HG02852 (cell line): Measurements from ENCODE around the gene ARPP21.
"Not testable (repeated sequence)": the region's sequence is repeated elsewhere in the genome, so short reads cannot be mapped to it uniquely, and the experiment has no call there.

Experiments
- ATAC-seq: cut with Tn5 transposase; IDR thresholded peaks from one replicate; pipeline ENCODE4 v1.9.1; 2021; ENCODE audit warnings: mild to moderate bottlenecking, moderate library complexity; ENCODE audit not compliant: unreplicated experiment

The ARPP21 gene

GRCh38 chr3:35777065-35777464 lies 137.7 kb downstream of the ARPP21 start:
- no peak for ATAC-seq

DNA sequence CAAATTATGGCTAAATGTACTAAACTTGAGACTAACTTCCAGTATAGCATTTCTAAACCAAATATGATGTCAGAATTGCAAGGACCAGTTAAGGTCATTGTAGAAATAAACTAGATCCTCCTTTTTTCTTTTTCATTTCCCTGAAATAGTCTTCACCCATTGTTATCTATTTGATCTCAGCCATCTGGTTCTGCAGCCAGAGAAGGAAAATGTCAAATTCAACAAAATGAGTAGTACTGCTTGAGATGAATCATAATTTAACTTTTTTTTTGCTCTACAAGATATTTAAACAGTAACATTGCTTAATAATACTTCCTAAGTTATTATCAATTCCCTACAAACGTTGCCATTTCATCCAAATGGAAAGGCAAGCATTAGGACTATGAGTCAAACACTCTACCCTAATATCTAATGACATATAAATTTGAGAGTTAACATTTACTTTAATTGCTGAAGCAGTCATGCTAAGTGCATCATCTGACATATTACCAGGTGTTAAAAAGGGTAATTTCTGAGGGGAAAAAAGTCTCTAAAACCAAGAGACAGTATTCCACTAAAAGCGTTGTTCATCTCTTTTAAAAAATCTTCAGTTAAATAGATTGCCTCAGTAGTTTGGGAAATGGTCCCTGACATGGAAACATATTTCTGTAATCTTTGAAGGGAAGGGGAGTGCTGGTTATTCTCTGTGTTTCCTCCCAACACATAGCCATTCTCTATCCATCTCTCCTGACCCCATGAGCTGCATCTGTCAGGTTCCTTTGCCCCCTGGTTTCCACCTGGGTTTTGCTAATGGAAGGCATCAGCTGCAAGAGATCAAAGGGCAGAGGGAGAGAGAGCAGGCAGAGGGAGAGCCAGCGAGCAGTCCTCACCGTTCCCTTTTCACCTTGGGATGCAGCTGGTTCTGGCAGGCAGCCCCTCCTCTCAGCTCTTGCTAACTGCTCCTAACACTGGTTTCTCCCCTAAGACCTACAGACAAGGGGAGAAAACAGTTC lies 138.5 kb downstream of the ARPP21 start:
- no peak for ATAC-seq

DNA sequence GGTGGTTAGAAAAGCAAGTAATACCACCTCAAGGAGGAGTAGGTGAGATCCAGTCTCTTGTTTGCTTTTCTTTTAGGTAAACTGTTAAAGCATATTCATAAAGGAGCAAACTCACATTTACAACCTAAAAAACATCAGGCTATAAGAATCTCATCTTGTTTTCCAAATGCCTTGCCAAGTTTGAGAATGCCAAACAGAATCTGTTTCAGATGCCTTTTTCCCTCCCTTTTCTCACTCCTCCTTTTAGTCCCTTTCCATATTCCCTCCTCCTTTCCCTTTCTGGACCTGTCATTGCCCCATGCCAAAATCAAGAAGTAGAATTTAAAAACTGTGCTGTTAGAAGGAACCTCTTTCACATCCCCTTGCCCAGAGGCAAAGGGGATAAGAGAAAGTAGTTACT lies 140.3 kb downstream of the ARPP21 start:
- no peak for ATAC-seq

DNA sequence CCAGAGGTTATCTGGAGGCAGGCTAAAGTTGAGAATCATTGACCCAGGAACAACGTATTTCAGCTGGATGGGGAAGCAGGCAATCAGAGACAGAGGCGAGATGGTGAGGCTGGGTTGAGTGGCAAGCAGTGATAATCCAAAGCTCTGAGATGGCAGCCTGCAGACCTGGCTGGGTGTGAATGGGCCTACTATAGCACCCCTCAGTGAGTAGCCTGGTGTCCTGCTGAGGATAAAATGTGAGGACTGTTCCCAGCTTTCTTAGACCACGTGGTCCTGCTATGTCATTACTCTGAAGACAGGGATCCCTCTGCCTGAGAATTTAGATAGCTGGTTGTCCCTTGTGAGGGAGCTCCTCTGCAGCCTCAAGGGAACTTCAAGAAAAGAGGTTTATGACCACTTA lies 141.5 kb downstream of the ARPP21 start:
- ATAC-seq, result no peak

DNA sequence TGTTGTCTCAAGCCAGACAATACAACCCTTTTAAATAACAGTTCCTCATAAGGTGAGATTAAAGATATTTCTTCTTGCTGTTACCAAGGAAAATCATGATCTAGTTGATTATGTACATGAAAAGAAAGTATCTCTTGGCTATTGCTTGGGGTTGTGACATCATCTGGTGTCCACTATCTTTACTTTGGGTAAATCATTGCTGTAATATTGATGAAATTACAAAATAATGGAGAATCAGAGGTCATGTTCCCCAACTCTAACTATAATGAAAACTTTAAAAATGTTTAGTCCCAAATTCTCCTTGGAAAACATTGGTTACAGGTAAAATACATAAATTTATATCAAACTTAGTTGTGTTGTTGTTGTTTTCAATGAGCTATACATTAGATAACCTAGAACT lies 142.2 kb downstream of the ARPP21 start:
- no peak for ATAC-seq

GRCh38 chr3:35782355-35782754 lies 143.0 kb downstream of the ARPP21 start:
- no peak for ATAC-seq

DNA sequence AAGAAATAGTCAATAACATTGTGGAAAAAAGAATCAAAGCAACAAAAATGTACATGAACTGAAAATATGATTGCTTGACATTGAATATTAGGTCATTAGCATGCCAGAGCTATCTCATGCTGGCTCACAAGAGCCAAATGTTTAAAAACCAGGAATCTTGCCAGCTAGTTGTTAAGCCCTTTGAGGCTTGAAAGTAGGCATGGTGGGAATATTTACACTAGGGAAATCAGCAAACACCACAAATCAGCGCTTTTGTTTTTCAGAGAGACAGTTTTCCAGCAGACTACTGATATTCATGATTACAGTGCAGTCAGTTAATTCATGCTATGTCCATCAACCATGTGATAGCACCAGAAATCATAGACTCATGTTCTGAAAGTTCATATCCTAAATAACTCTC lies 144.8 kb downstream of the ARPP21 start:
- ATAC-seq, result no peak

- peak; percentile 60 for ATAC-seq
Measured at GRCh38 chr3:35785234-35785888, 146.0 kb downstream of the ARPP21 start.

DNA sequence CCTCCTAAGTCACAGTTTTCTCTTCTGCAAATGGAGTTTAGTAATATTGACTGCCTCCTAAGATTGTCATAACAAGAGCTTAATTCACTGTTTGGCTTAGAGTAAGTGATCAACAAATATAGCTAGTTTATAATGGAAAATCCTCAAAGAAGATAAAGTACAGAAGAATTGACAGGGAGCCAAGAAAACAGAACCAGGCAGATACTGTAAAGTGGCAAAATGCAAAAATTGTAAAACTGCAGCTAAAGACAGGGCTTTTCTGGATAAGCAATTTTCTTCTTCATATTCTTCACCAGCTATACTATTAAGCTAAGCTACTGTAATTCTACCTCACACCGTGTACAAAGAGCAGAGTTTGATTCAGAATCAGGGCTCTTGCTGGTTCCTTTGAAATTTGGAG lies 148.6 kb downstream of the ARPP21 start:
- no peak for ATAC-seq

GRCh38 chr3:35789042-35789831 lies 149.9 kb downstream of the ARPP21 start:
- no peak for ATAC-seq

GRCh38 chr3:35790764-35791163 lies 151.4 kb downstream of the ARPP21 start:
- ATAC-seq, result no peak

GRCh38 chr3:35793667-35794066 lies 154.3 kb downstream of the ARPP21 start:
- no peak for ATAC-seq

DNA sequence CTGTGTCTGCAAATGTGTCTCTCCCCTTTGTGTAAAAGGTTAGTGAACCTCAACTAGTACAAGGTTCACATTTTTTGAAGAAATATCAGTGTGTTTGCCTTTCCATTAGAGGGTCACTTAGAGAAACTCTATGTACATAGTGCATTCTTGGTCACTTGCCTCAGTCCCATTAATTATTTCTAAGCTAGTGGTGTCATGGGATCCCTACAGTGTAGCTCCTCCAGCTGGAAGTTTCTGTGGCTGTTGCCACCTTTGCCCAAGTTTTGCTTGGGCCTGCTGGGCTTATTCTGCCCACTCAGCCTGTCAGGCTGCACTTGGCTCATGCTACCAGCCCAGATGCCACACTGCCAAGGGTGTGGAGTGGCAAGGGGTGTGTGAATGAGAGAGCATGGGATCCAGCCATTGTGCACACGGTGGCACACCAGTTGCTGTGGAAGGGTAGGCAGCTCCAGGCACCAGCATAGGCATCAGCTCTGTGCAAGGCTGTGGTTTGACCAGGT lies 161.7 kb downstream of the ARPP21 start:
- no peak for ATAC-seq

DNA sequence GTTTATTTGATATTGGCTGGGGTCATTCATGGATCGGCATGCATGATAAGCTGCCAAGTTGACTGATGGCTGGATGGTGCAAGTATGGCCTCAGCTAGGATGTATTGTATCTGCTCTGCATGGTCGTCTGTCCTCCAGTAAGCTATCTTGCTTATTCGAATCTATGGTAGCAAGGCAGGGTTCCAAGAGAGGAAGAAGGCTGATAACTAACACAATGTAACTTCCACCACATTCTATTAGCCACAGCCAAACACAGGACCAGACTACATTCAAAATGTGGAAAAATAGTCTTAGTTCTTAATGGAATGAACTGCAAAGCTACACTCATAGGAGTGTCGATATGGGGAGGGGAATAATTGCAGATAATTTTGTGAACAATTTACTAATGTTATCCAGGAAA lies 175.2 kb downstream of the ARPP21 start:
- no peak for ATAC-seq

GRCh38 chr3:35815796-35816195 lies 176.5 kb downstream of the ARPP21 start:
- ATAC-seq, result not testable (repeated sequence)

GRCh38 chr3:35817216-35817615 lies 177.9 kb downstream of the ARPP21 start:
- no peak for ATAC-seq

DNA sequence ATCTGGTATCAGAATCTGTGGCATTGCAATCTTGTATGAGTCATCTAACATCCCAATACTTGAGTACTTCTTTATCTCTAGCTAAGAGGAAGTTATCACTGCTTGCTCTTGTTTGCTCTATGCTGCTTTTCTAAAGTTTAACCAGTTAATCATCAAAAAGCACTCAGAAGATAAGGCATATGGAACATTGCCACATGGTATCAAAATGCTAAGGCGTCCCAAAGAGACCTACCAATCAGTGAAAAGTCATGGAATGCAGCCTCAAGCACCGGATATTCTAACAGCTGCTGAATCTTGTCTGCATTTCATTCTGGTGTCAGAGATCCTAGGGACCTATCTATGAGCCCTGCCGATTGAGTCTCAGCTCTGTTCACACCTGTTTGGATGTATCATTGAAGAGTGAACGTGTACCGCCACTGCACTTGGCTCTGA lies 192.8 kb downstream of the ARPP21 start:
- no peak for ATAC-seq
